Esophagus muscularis mucosa (tissue), 4 donors: ENCODE data around the gene PLEKHM3. TPM values are rescaled to one million over a fixed set of nuclear protein-coding genes. Genes with fewer than 3 reads are reported as not detected.

Experiments used
- DNase-seq: peaks from one replicate; pipeline ENCODE4 v3.0.0-alpha.2; 2017; ENCODE audit errors: extremely low spot score
- H3K27ac ChIP-seq, 4 donors: fragments of 200-600 bp; sonication (generic); replicated peaks in 1 of 4; 1 replicate in 3 of 4; 2 replicates in 1 of 4; pipeline ENCODE4 v1.5.1; 2016 to 2019; ENCODE audit warnings: mild to moderate bottlenecking in 1 of 4
- H3K27me3 ChIP-seq, 4 donors: fragments of 200-600 bp; sonication (generic); one replicate each; pipeline versions ENCODE4 v1.5.1 to v1.6.0; 2016 to 2019
- H3K36me3 ChIP-seq, 4 donors: fragments of 200-600 bp; sonication (generic); one replicate each; pipeline ENCODE4 v1.5.1; 2016 to 2019
- H3K4me1 ChIP-seq, 4 donors: fragments of 200-600 bp; sonication (generic); one replicate each; pipeline ENCODE4 v1.5.1; 2016 to 2019
- H3K4me3 ChIP-seq, 4 donors: fragments of 200-600 bp; sonication (generic); 1 replicate in 2 of 4; 2 replicates in 2 of 4; pipeline ENCODE4 v1.5.1; 2016 to 2019; ENCODE audit warnings: mild to moderate bottlenecking in 4 of 4, moderate library complexity in 1 of 4
- H3K9me3 ChIP-seq, 4 donors: fragments of 200-600 bp; sonication (generic); 1 replicate in 3 of 4; 2 replicates in 1 of 4; pipeline ENCODE4 v1.5.1; 2016 to 2019
- EP300 ChIP-seq: sonication (generic); formaldehyde crosslinking; IDR thresholded peaks from one replicate; pipeline ENCODE4 v1.6.1; 2017; ENCODE audit warnings: antibody characterized with exemption
- POLR2A ChIP-seq: fragments of 450-650 bp; IDR thresholded peaks from one replicate; pipeline ENCODE4 v1.6.1; 2017; ENCODE audit warnings: antibody characterized with exemption, moderate library complexity, mild to moderate bottlenecking, low read depth
- POLR2AphosphoS5 ChIP-seq, 2 donors: sonication (generic); formaldehyde crosslinking; IDR thresholded peaks; one replicate each; pipeline ENCODE4 v1.6.1; 2017; ENCODE audit warnings: antibody characterized with exemption in 2 of 2
- WGBS: methylation state at CpG from one replicate; pipeline ENCODE4 v1.1.5; 2018; 5-methylcytosine and 5-hydroxymethylcytosine counted together
- intact Hi-C: fragments of 100-400 bp; cut with DNase I; formaldehyde crosslinking; loops from one replicate; pipeline ENCODE4 v1.15.1; 2023
- total RNA-seq, 4 donors: library from RNA; depleted of rRNA; stranded (reverse); fragments of >200 nt; gene quantifications; one replicate each; pipeline versions ENCODE4 v1.1.0 to v1.2.1, GENCODE V29; 2016
- TF ChIP-seq, protein P1 (sequence below), 3 experiments: fragments of 200-600 bp in 2 of 3; fragments of 450-650 bp in 1 of 3; sonication (generic) in 2 of 3; IDR thresholded peaks; one replicate each; pipeline ENCODE4 v1.5.1; 2017 to 2019; ENCODE audit warnings: antibody characterized with exemption in 3 of 3, mild to moderate bottlenecking in 2 of 3, moderate library complexity in 1 of 3

Gene PLEKHM3
- total RNA-seq, 4 donors from 2014 or later, result 24.8 to 34.5 (median 31.1) TPM

DNA sequence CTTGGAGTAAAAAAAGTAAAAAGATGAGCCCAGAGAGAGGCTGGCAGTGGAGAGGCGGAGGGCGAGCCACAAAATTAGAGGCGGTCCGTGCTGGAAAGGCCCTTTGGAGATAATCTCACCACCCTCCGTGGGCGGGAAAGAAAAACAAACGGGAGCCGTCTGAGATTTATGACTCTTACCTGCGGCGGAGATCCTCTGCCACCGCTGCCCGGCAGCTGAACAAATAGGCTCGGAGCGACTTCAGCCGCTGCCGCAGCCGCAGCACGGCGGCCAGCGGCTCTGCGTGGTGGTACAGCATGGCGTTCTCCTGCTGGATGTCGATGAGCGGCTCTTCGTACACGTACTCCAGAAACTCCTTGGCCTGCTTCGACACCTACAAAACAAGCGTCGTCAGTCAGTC, 94.6 kb downstream of the PLEKHM3 start:
- H3K4me1 ChIP-seq, result peaks cover 16 to 50% (median 38%) of the 10 kb centered on the region in 4 donors
- WGBS, result 94% methylated on average over 27 of the region's 29 CpGs
- intact Hi-C loops, result no loop called here

DNA sequence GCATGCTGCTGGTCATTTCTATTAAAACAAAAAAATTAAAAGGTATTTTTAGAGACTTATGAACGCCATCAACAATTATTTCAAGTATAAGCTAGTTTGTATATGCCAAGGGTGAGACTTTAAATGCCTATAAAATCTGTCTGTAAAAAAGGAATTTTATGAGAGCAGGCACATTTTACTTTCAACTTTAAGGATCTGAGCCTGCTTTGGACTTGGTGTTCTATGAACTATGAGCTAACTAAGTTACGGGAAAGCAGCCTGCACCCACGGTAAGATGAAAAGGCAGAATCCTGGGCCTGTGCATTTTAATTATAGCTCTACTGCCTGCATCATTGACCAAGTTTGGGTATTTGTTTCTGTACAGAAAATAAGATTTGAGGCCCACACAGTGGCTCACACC, 95.4 kb downstream of the PLEKHM3 start:
- no peak for TF ChIP-seq POLR2AphosphoS5 (IDR thresholded peaks at IDR 0.05)
- TF ChIP-seq EP300, result no peak
- no peak for TF ChIP-seq POLR2A
- TF ChIP-seq, protein P1, sequence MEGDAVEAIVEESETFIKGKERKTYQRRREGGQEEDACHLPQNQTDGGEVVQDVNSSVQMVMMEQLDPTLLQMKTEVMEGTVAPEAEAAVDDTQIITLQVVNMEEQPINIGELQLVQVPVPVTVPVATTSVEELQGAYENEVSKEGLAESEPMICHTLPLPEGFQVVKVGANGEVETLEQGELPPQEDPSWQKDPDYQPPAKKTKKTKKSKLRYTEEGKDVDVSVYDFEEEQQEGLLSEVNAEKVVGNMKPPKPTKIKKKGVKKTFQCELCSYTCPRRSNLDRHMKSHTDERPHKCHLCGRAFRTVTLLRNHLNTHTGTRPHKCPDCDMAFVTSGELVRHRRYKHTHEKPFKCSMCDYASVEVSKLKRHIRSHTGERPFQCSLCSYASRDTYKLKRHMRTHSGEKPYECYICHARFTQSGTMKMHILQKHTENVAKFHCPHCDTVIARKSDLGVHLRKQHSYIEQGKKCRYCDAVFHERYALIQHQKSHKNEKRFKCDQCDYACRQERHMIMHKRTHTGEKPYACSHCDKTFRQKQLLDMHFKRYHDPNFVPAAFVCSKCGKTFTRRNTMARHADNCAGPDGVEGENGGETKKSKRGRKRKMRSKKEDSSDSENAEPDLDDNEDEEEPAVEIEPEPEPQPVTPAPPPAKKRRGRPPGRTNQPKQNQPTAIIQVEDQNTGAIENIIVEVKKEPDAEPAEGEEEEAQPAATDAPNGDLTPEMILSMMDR (IDR thresholded peaks at IDR 0.05), result no peak
- Histone ChIP-seq H3K36me3 (peaks cover 0 to 13% (median 5%) of the 10 kb centered on the region in 4 donors), H3K27me3 (no peaks in the 10 kb centered on the region), H3K4me1 (peaks cover 18 to 56% (median 43%) of the 10 kb centered on the region in 4 donors), H3K27ac (no peak overlapping the region), H3K4me3 (no peak overlapping the region), H3K9me3 (no peaks in the 10 kb centered on the region)
- 93% methylated on average over 3 of the region's 3 CpGs for WGBS
- intact Hi-C loops, result loop anchor here (10.0 kb wide), 1 partner anchor 95 kb away; no protein-coding TSS in a partner anchor
- DNase-seq, result no peak

More for the DNA sequence above, 94.6 kb downstream of the PLEKHM3 start:
- no peaks in the 10 kb centered on the region for H3K9me3 ChIP-seq
- no peak for DNase-seq
- H3K4me3 ChIP-seq, result no peak overlapping the region
- no peaks in the 10 kb centered on the region for H3K27me3 ChIP-seq
- H3K36me3 ChIP-seq, result peaks cover 0 to 13% (median 5%) of the 10 kb centered on the region in 4 donors
- TF ChIP-seq, protein P1 (IDR thresholded peaks at IDR 0.05), result no peak
- TF ChIP-seq EP300 (no peak), POLR2AphosphoS5 (IDR thresholded peaks at IDR 0.05) (no peak), POLR2A (no peak)
- H3K27ac ChIP-seq, result no peak overlapping the region

GRCh38 chr2:207928079-207928478, 97.2 kb downstream of the PLEKHM3 start:
- Histone ChIP-seq H3K9me3 (no peaks in the 10 kb centered on the region), H3K27ac (no peak overlapping the region), H3K4me3 (no peak overlapping the region), H3K4me1 (peaks cover 13 to 47% (median 36%) of the 10 kb centered on the region in 4 donors), H3K27me3 (no peaks in the 10 kb centered on the region), H3K36me3 (peaks cover 0 to 13% (median 5%) of the 10 kb centered on the region in 4 donors)
- DNase-seq, result no peak
- TF ChIP-seq POLR2AphosphoS5 (IDR thresholded peaks at IDR 0.05), result no peak
- TF ChIP-seq POLR2A, result no peak
- TF ChIP-seq, protein P1 (IDR thresholded peaks at IDR 0.05), result no peak
- TF ChIP-seq EP300, result no peak
- intact Hi-C loops, result loop anchor here (10.0 kb wide), 1 partner anchor 93 kb away; no protein-coding TSS in a partner anchor

DNA sequence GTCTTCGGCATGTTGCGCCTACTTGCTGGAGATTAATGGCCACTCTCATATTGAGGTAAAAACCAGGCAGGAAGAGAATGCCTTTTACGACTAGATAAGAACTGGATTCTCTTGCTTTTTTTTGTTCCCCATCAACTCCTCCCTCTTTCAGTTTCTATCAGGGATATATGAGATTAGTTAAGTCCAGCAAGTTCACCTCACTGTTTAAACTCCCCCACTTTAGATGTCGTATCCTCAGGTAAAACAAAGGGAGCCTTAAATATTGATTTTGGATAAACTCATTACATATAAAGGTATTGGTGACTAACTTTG, 98.4 kb downstream of the PLEKHM3 start:
- WGBS, result 49% methylated on average over 4 of the region's 4 CpGs
- peaks cover 0 to 13% (median 5%) of the 10 kb centered on the region in 4 donors for H3K36me3 ChIP-seq
- no peak for DNase-seq
- peak overlapping the region; percentile 72 to 80 (median 74) for H3K27ac ChIP-seq
- no peaks in the 10 kb centered on the region for H3K9me3 ChIP-seq
- no peaks in the 10 kb centered on the region for H3K27me3 ChIP-seq
- peak overlapping the region; percentile 1 to 26 (median 23) for H3K4me3 ChIP-seq
- intact Hi-C loops, result loop anchor here (10.0 kb wide), 1 partner anchor 92 kb away; no protein-coding TSS in a partner anchor
- TF ChIP-seq POLR2AphosphoS5 (IDR thresholded peaks at IDR 0.05) (no peak), POLR2A (no peak), EP300 (no peak)
- TF ChIP-seq, protein P1 (IDR thresholded peaks at IDR 0.05), result no peak
- H3K4me1 ChIP-seq, result peaks cover 13 to 36% (median 34%) of the 10 kb centered on the region in 4 donors
